Measurements from ENCODE around the gene MBNL2.

Gene MBNL2

DNA sequence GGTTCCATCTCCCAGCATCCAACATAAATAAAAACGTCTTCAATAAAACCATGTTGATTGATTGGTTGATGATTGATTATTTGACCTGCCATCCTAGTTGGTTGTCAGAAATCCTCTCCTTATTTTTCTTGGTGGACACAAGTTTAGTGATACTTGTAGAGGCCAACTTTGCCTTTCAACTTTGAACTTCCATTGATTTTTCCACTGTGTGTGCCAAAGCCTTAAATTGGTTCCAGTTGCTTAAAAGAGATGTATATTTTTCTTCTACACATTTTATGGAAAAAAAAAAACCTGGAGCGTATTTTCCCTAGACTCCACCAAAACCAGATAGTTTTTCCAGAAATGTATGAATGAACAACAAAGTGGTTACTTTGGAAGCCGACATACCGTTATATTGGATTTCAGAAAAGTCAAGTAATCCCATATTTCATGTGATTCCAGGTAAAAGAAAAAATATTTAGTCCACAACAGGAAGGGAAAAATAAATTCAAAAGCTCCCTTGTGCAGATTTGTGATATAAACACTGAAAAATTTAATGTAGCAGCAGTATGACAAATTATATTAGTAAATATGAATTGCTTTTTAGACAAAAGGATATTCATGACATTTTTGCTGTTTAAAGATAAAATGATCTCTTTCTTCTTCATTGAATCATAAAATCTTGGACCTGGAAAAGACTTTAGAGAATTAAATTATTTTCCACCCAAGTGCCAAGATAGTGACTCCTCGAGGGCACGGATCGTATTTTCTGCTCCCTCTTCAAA, 85.2 kb downstream of the MBNL2 start:
- H3K4me3 ChIP-seq (ENCODE audit: control insufficient read depth, low read depth, low read length): no peak overlapping the region
- no peak for DNase-seq (ENCODE audit: low read depth)
- TF ChIP-seq, protein P1, sequence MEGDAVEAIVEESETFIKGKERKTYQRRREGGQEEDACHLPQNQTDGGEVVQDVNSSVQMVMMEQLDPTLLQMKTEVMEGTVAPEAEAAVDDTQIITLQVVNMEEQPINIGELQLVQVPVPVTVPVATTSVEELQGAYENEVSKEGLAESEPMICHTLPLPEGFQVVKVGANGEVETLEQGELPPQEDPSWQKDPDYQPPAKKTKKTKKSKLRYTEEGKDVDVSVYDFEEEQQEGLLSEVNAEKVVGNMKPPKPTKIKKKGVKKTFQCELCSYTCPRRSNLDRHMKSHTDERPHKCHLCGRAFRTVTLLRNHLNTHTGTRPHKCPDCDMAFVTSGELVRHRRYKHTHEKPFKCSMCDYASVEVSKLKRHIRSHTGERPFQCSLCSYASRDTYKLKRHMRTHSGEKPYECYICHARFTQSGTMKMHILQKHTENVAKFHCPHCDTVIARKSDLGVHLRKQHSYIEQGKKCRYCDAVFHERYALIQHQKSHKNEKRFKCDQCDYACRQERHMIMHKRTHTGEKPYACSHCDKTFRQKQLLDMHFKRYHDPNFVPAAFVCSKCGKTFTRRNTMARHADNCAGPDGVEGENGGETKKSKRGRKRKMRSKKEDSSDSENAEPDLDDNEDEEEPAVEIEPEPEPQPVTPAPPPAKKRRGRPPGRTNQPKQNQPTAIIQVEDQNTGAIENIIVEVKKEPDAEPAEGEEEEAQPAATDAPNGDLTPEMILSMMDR (conservative IDR thresholded peaks at IDR 0.05; ENCODE audit: control insufficient read depth, insufficient read depth, low read depth, low read length): no peak

DNA sequence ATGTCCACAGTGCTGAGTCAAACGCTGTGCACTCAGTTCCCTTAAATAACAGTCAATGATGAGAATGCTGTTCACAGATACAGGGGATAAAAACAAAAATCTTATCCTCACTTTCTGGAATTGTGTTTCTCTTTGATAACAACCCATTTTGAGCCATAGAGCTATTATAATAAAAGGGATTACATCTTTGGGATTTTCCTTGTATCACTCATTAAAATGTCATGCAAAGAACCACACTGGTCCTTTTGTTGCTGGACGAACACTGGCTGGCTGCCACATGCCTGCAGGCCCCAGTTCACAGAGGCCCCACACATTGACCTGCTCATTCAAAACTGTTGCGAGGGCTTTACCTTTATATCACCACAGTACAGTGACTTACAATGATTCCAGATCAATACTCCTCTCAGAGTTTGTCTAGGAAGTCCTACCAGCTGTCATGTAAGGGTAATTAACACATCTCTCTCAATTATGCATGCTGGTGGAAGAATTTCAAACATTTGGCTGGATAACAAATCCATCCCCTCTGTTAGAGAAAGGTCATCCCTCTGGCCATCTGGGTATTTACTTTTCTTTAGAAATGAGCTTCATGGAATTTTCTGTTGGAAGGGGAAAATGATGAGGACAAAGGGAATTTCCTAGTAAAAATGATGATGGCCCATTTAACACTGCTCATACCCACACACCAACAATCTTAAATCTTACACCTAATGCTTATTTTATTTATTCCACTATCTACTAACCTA, 85.9 kb downstream of the MBNL2 start:
- DNase-seq (ENCODE audit: low read depth): peak; percentile 62
- no peak overlapping the region for H3K4me3 ChIP-seq (ENCODE audit: control insufficient read depth, low read depth, low read length)
- TF ChIP-seq, protein P1 (conservative IDR thresholded peaks at IDR 0.05; ENCODE audit: control insufficient read depth, insufficient read depth, low read depth, low read length): no peak

DNA sequence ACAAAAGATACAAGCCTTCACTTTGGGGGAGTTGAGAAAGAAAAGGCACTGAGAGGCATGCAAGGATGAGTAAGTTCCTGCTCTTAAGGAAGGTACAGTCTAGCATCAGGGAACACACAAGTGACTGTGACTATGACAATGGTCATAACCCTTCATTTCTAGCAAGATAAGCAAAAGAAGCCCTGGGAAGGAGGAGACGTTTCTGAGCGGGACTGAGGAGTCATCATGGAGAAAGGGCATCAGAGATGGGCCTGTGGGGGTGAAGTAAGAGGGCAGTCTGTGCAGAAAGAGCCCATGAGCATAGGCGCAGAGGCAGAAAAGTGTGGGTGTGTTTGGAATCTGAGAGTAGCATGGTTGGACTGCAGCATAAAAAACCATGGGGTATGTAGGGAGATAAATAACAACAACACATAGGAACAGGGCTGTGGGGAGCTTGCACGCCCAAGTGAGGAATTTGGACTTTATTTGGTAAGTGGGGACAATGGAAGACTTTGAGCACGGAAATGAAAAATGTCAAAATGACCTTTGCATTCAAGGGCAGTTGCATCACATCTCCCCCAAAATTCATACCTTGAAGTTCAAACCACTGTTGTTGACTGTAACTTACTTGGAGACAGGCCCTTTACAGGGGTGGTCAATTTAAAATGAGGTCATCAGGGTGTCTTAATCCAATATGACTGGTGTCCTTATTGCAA, 86.7 kb downstream of the MBNL2 start:
- TF ChIP-seq, protein P1 (conservative IDR thresholded peaks at IDR 0.05; ENCODE audit: control insufficient read depth, insufficient read depth, low read depth, low read length): no peak
- no peak for DNase-seq (ENCODE audit: low read depth)
- H3K4me3 ChIP-seq (ENCODE audit: control insufficient read depth, low read depth, low read length): no peak overlapping the region

DNA sequence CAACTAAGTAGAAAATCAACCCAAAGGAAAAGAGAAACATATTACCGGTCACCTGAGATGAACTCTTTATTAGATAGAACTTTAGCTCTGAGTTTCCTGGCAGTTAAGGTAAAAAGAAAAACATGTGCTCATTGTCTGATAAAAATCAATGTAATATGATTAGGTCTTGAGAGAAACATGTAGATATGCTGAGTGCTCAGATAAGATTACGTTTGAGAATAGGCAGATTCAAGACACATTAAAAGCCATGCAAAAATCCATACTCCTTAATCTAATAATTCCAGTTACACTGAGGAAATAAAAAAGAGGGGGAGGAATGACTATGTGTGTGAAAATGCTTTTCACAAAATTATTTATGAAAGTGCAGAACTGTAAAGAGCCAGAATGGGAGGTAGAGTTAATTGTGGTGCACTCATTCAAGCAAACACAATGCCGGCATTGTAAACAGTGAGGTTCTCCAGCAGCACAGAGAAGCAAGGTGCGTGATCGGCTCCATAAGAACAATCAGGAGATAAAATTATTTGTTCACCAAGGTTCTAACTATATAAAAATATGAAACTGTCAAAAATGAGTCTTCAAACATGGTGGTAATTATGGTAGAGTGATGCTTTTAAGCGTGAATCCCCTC, 88.8 kb downstream of the MBNL2 start:
- no peak overlapping the region for H3K4me3 ChIP-seq (ENCODE audit: control insufficient read depth, low read depth, low read length)
- TF ChIP-seq, protein P1 (conservative IDR thresholded peaks at IDR 0.05; ENCODE audit: control insufficient read depth, insufficient read depth, low read depth, low read length): no peak
- no peak for DNase-seq (ENCODE audit: low read depth)

DNA sequence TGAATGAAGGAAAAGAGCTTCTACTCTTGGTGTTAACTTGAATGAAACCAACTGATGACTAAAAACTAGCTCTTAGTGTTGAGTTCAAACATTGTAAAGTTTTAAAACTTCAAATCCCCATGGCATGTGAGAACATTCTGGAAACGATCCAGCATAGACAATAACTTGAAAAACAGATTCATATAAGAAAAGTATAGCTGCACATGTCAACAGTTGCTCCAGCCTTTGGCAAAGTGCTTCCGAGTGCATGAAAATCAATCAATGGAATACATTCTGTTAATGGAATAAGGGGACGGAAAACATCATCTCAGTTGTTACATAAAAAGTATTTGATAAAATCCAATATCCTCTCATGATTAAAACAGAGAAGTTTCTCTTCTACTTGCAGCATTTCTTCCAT, 89.8 kb downstream of the MBNL2 start:
- DNase-seq (ENCODE audit: low read depth): no peak
- TF ChIP-seq, protein P1 (conservative IDR thresholded peaks at IDR 0.05; ENCODE audit: control insufficient read depth, insufficient read depth, low read depth, low read length): no peak
- H3K4me3 ChIP-seq (ENCODE audit: control insufficient read depth, low read depth, low read length): no peak overlapping the region

DNA sequence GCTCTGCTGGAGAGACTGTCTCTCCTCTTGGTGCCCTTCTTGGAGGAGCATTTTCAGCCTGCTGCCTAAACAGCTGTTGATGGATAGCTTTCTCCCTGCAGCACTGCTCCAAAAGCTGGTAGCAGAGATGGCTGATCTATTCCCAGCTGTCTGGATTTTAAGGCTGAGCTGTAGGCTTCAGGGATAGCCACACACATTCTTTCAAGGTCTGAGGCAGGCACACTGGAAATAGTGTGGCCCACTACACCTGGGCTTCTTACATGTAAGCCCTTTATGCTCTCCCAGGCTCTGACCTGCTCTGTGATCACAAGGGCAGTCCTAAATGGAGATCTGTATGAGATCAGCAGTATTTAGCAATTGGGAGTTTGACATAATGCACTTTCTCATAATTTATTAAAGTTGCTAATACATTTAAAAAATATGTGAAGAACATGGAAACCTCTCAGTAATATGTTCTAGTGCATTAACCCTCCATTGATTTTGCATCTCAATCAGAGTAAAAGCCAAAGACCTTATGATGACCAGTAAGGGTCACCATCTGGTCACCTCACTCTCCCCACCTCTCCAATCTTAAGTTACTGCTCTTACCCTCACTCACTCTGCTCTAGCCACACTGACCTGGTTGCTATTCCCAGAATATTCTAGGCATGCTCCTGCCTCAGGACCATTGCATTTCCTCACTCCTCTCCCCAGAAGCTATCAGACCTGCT, 91.6 kb downstream of the MBNL2 start:
- no peak for DNase-seq (ENCODE audit: low read depth)

More for the DNA sequence above, 91.6 kb downstream of the MBNL2 start:
- TF ChIP-seq, protein P1 (conservative IDR thresholded peaks at IDR 0.05; ENCODE audit: control insufficient read depth, insufficient read depth, low read depth, low read length): no peak
- no peak overlapping the region for H3K4me3 ChIP-seq (ENCODE audit: control insufficient read depth, low read depth, low read length)
